HepG2 (cell line): Measurements from ENCODE around the gene PODN. TPM values are rescaled to one million over a fixed set of nuclear protein-coding genes. Genes with fewer than 3 reads are reported as not detected.

Experiments
- ARID5B ChIP-seq: IDR thresholded peaks from 2 replicates; pipeline ENCODE4 v1.4.0; 2020; ENCODE audit warnings: mild to moderate bottlenecking, missing genetic modification reagents
- DBP ChIP-seq: sonication (generic); formaldehyde crosslinking; IDR thresholded peaks from 2 replicates; pipeline ENCODE4 v1.4.0; 2020; ENCODE audit warnings: missing genetic modification reagents; ENCODE audit errors: not compliant biosample characterization
- DMAP1 ChIP-seq: IDR thresholded peaks from 2 replicates; pipeline ENCODE4 v1.6.1; 2016
- FLYWCH1 ChIP-seq: sonication (generic); formaldehyde crosslinking; IDR thresholded peaks from 2 replicates; pipeline ENCODE4 v1.8.1; 2023; ENCODE audit warnings: mild to moderate bottlenecking, missing genetic modification reagents
- HNF1A ChIP-seq, 2 experiments: sonication (generic) in 1 of 2; formaldehyde crosslinking in 1 of 2; IDR thresholded peaks; 2 replicates each; pipeline versions ENCODE4 v1.4.0 to v1.6.1; 2016 to 2020; ENCODE audit warnings: borderline replicate concordance in 1 of 2, low read depth in 1 of 2, mild to moderate bottlenecking in 1 of 2, missing genetic modification reagents in 1 of 2
- IRF9 ChIP-seq: sonication (generic); formaldehyde crosslinking; IDR thresholded peaks from 2 replicates; pipeline ENCODE4 v1.8.0; 2022; ENCODE audit warnings: missing genetic modification reagents, mild to moderate bottlenecking, borderline replicate concordance
- JUN ChIP-seq: sonication (generic); formaldehyde crosslinking; IDR thresholded peaks from 2 replicates; pipeline ENCODE4 v1.4.0; 2020; ENCODE audit warnings: mild to moderate bottlenecking, missing genetic modification reagents
- MYPOP ChIP-seq: sonication (generic); formaldehyde crosslinking; IDR thresholded peaks from 2 replicates; pipeline ENCODE4 v1.8.1; 2023; ENCODE audit warnings: mild to moderate bottlenecking, moderate library complexity, missing genetic modification reagents
- ONECUT2 ChIP-seq: sonication (generic); formaldehyde crosslinking; IDR thresholded peaks from 2 replicates; pipeline ENCODE4 v1.4.0; 2020; ENCODE audit warnings: missing genetic modification reagents
- PHF20 ChIP-seq: sonication (generic); formaldehyde crosslinking; IDR thresholded peaks from 2 replicates; pipeline ENCODE4 v1.5.0; 2020; ENCODE audit warnings: mild to moderate bottlenecking, missing genetic modification reagents
- PLRG1 ChIP-seq: fragments of 450-650 bp; conservative IDR thresholded peaks from 2 replicates; pipeline ENCODE4 v1.6.1; 2016
- SYNCRIP ChIP-seq: fragments of 200-400 bp; formaldehyde crosslinking; IDR thresholded peaks from 2 replicates; pipeline ENCODE4 v1.6.1; 2018; ENCODE audit warnings: mild to moderate bottlenecking, low read depth, low read length; ENCODE audit not compliant: insufficient read depth
- TEAD3 ChIP-seq: optimal IDR thresholded peaks from 2 replicates; pipeline ENCODE3; 2016; ENCODE audit warnings: borderline replicate concordance
- ZBTB37 ChIP-seq: sonication (generic); formaldehyde crosslinking; IDR thresholded peaks from 2 replicates; pipeline ENCODE4 v1.4.0; 2020; ENCODE audit warnings: mild to moderate bottlenecking, missing genetic modification reagents
- ZNF652 ChIP-seq: IDR thresholded peaks from 2 replicates; pipeline ENCODE4 v1.6.1; 2016; ENCODE audit warnings: low read depth, borderline replicate concordance
- polyA plus RNA-seq, 8 experiments: library from polyadenylated mRNA; depleted of rRNA in 3 of 8; stranded (reverse) in 7 of 8; unstranded in 1 of 8; fragments of >200 nt; fragmentation: Illumina TruSeq in 4 of 8; extraction: Trizol in 4 of 8; gene quantifications; 2 replicates each; pipeline versions ENCODE4 v1.2.1 to v1.2.3, GENCODE V29; 2011 to 2016; ENCODE audit warnings: low read depth in 4 of 8, missing spikeins in 1 of 8, mixed read lengths in 1 of 8; ENCODE audit not compliant: insufficient read depth in 1 of 8
- total RNA-seq, 5 experiments: library from RNA; depleted of rRNA; stranded (reverse); fragments of >200 nt; fragmentation: Illumina TruSeq; extraction: Trizol; gene quantifications; 2 replicates each; pipeline ENCODE4 v1.2.3, GENCODE V29; 2016; ENCODE audit warnings: low read depth in 1 of 5

Gene PODN
- total and polyA plus RNA-seq, 2 of the 13 experiments (the other 11 are each of a cell fraction or from before 2014, with no cell fraction given), result 0.13 TPM; not detected in 1

GRCh38 chr1:53014791-53015507, 47.1 kb upstream of the PODN start (continued):
- TF ChIP-seq SYNCRIP (no peak), DMAP1 (CRISPR knock-in tag) (peak; percentile 63; the same call in 1 of the 2 replicates), DBP (CRISPR knock-in tag) (no peak), ZNF652 (peak; percentile 60; the same call in 1 of the 2 replicates), ONECUT2 (no peak), ZBTB37 (CRISPR knock-in tag) (no peak), IRF9 (CRISPR knock-in tag) (no peak), JUN (CRISPR knock-in tag) (no peak), PHF20 (peak; percentile 94), ARID5B (CRISPR knock-in tag) (peak; percentile 71), MYPOP (peak; percentile 38; the same call in 1 of the 2 replicates), TEAD3 (peak; percentile 71), HNF1A (IDR thresholded peaks at IDR 0.05; ENCODE audit: low read depth) (peak; percentile 38; the same call in 1 of the 2 replicates), HNF1A (CRISPR knock-in tag; IDR thresholded peaks at IDR 0.05; ENCODE audit: borderline replicate concordance) (no peak), FLYWCH1 (CRISPR knock-in tag) (no peak), PLRG1 (no peak)
